ENCODE data around the gene MRPL12.

GRCh38 chr17:81683208-81683583 is 20.0 kb upstream of the MRPL12 start:
- TF ChIP-seq SIN3A (IDR thresholded peaks at IDR 0.05; ENCODE audit: borderline replicate concordance, insufficient read depth, low read length) (no peak), FOXP2 (optimal IDR thresholded peaks at IDR 0.05; ENCODE audit: borderline replicate concordance, extremely low read depth, extremely low read length, insufficient read depth) (no peak), REST (IDR thresholded peaks at IDR 0.05; ENCODE audit: insufficient read depth in 1 of 2, low read depth in 2 of 2, low read length in 2 of 2) (no peak)
